HG02678 (cell line): Measurements from ENCODE around the gene MTCP1.

ENCODE experiments used
- ATAC-seq: cut with Tn5 transposase; IDR thresholded peaks from one replicate; pipeline ENCODE4 v1.9.1; 2021; ENCODE audit warnings: mild to moderate bottlenecking, moderate library complexity; ENCODE audit not compliant: unreplicated experiment

MTCP1 gene

GRCh38 chrX:155054255-155054654 is 16.7 kb downstream of the MTCP1 start:
- ATAC-seq: no peak

- no peak for ATAC-seq
Observed at GRCh38 chrX:155053656-155054055, 17.3 kb downstream of the MTCP1 start.

GRCh38 chrX:155052738-155053498 is 18.0 kb downstream of the MTCP1 start:
- ATAC-seq: no peak

GRCh38 chrX:155048977-155049619 is 21.8 kb downstream of the MTCP1 start:
- ATAC-seq: no peak

GRCh38 chrX:155046811-155047528 is 24.0 kb downstream of the MTCP1 start:
- no peak for ATAC-seq

GRCh38 chrX:155046129-155046810 is 24.7 kb downstream of the MTCP1 start:
- ATAC-seq: no peak

GRCh38 chrX:155035688-155036087 is 35.2 kb downstream of the MTCP1 start:
- no peak for ATAC-seq

GRCh38 chrX:155031657-155032056 is 39.3 kb downstream of the MTCP1 start:
- ATAC-seq: no peak

- ATAC-seq: no peak
Observed at GRCh38 chrX:155028877-155029291, 42.1 kb downstream of the MTCP1 start.

- ATAC-seq: no peak
Observed at GRCh38 chrX:155028129-155028528, 42.8 kb downstream of the MTCP1 start.

GRCh38 chrX:155027509-155028066 is 43.3 kb downstream of the MTCP1 start:
- ATAC-seq: no peak

- peak; percentile 90 for ATAC-seq
Observed at GRCh38 chrX:155026727-155027508, 44.0 kb downstream of the MTCP1 start, which contains the start of gene FUNDC2. Gene FUNDC2, plus strand, starts transcription at chrX:155026844. Its CDS starts 95 bp downstream, at chrX:155026939.

GRCh38 chrX:155026420-155026726 is 44.6 kb downstream of the MTCP1 start:
- ATAC-seq: no peak

GRCh38 chrX:155023907-155024833 is 46.8 kb downstream of the MTCP1 start:
- ATAC-seq: no peak

- no peak for ATAC-seq
Observed at GRCh38 chrX:155022585-155022984, 48.4 kb downstream of the MTCP1 start, which contains the start of gene F8. Gene F8, minus strand, starts transcription at chrX:155022723. Its CDS starts 171 bp downstream, at chrX:155022552.

- ATAC-seq: no peak
Observed at GRCh38 chrX:155020591-155020990, 50.3 kb downstream of the MTCP1 start.
